Activated naive CD4-positive, alpha-beta T cell treated with anti-CD3 and anti-CD28 coated beads, Interleukin-2, amount 50 U/mL, for 72 hours (primary cell): Measurements from ENCODE around the gene CD160. TPM values are rescaled to one million over a fixed set of nuclear protein-coding genes. Genes with fewer than 3 reads are reported as not detected.
A peak's percentile ranks its signal among the peaks of the same experiment; 100 is the strongest.
"Not testable (repeated sequence)": the region's sequence is repeated elsewhere in the genome, so short reads cannot be mapped to it uniquely, and the experiment has no call there.

Source experiments
- ATAC-seq, 2 donors: fragments of 150-1000 bp; cut with Tn5 transposase; 2 replicates each; pipeline ENCODE4 v1.10.0; 2021; ENCODE audit warnings: mild to moderate bottlenecking in 2 of 2, moderate library complexity in 2 of 2
- DNase-seq, 2 donors: peaks; one replicate each; pipeline ENCODE4 v3.0.0; 2021 to 2022; ENCODE audit warnings: low spot score in 2 of 2
- H3K27ac Mint-ChIP-seq, 2 donors: one replicate each; pipeline ENCODE4 v1.8.0; 2022; ENCODE audit warnings: mild to moderate bottlenecking in 2 of 2, mixed read lengths in 2 of 2
- H3K36me3 Mint-ChIP-seq, 2 donors: one replicate each; pipeline ENCODE4 v1.8.0; 2022; ENCODE audit warnings: mixed read lengths in 2 of 2
- H3K9me3 Mint-ChIP-seq, 2 donors: one replicate each; pipeline ENCODE4 v1.8.0; 2022; ENCODE audit warnings: mixed read lengths in 2 of 2
- total RNA-seq, 2 donors: library from RNA; stranded (reverse); gene quantifications; one replicate each; pipeline ENCODE4 v1.2.3, GENCODE V29; 2022

Gene CD160
- total RNA-seq = under 1 TPM in 1 of 2 donors, not detected in 1; 0.64 TPM

- Mint-ChIP-seq H3K9me3 (no peaks in the 10 kb centered on the region), H3K36me3 (no peaks in the 10 kb centered on the region), H3K27ac (no peak within 1 kb of the TSS)
- peak; percentile 42 to 46 for ATAC-seq
- no peak for DNase-seq
Observed at GRCh38 chr1:145719230-145720079, at the start of gene CD160. TSS of gene CD160 (plus strand) at chr1:145719499. CDS start at chr1:145728328, 8,829 bp downstream.

GRCh38 chr1:145670995-145671745, 48.1 kb upstream of the CD160 start:
- not testable (repeated sequence) for DNase-seq, H3K36me3 Mint-ChIP-seq, H3K9me3 Mint-ChIP-seq, ATAC-seq
- peak overlapping the region in 1 of 2 donors; percentile 72 for H3K27ac Mint-ChIP-seq

GRCh38 chr1:145673217-145673616, 46.1 kb upstream of the CD160 start:
- H3K36me3 Mint-ChIP-seq, ATAC-seq, H3K9me3 Mint-ChIP-seq, H3K27ac Mint-ChIP-seq, DNase-seq: not testable (repeated sequence)

- H3K27ac Mint-ChIP-seq, ATAC-seq, DNase-seq, H3K9me3 Mint-ChIP-seq, H3K36me3 Mint-ChIP-seq: not testable (repeated sequence)
Observed at GRCh38 chr1:145684858-145685257, 34.4 kb upstream of the CD160 start.

- DNase-seq, H3K27ac Mint-ChIP-seq, H3K36me3 Mint-ChIP-seq, H3K9me3 Mint-ChIP-seq, ATAC-seq: not testable (repeated sequence)
Observed at GRCh38 chr1:145686078-145686477, 33.2 kb upstream of the CD160 start.

GRCh38 chr1:145688328-145688727, 31.0 kb upstream of the CD160 start:
- Mint-ChIP-seq H3K36me3 (no peaks in the 10 kb centered on the region), H3K9me3 (no peaks in the 10 kb centered on the region), H3K27ac (peak overlapping the region in 1 of 2 donors; percentile 27)
- DNase-seq (no peak), ATAC-seq (no peak)

GRCh38 chr1:145688924-145689323, 30.4 kb upstream of the CD160 start:
- DNase-seq (no peak), ATAC-seq (no peak)
- Mint-ChIP-seq H3K36me3 (no peaks in the 10 kb centered on the region), H3K9me3 (no peaks in the 10 kb centered on the region), H3K27ac (peak overlapping the region in 1 of 2 donors; percentile 44)

- ATAC-seq (no peak), DNase-seq (no peak)
- Mint-ChIP-seq H3K27ac (peak overlapping the region in 1 of 2 donors; percentile 44), H3K9me3 (no peaks in the 10 kb centered on the region), H3K36me3 (no peaks in the 10 kb centered on the region)
Observed at GRCh38 chr1:145689922-145690321, 29.4 kb upstream of the CD160 start.

- DNase-seq (peak in 1 of 2 donors; percentile 31), ATAC-seq (peak; percentile 94 to 98)
- no peaks in the 10 kb centered on the region for H3K9me3 Mint-ChIP-seq
- H3K27ac Mint-ChIP-seq = peak overlapping the region in 1 of 2 donors; percentile 44
- no peaks in the 10 kb centered on the region for H3K36me3 Mint-ChIP-seq
Observed at GRCh38 chr1:145690587-145691558, 28.4 kb upstream of the CD160 start.

GRCh38 chr1:145692785-145693443, 26.4 kb upstream of the CD160 start:
- H3K36me3 Mint-ChIP-seq = no peaks in the 10 kb centered on the region
- no peak overlapping the region for H3K27ac Mint-ChIP-seq
- H3K9me3 Mint-ChIP-seq = no peaks in the 10 kb centered on the region
- ATAC-seq = no peak
- DNase-seq = no peak

GRCh38 chr1:145695821-145696629, 23.3 kb upstream of the CD160 start:
- H3K36me3 Mint-ChIP-seq = no peaks in the 10 kb centered on the region
- ATAC-seq (no peak), DNase-seq (no peak)
- no peaks in the 10 kb centered on the region for H3K9me3 Mint-ChIP-seq
- no peak overlapping the region for H3K27ac Mint-ChIP-seq

- H3K27ac Mint-ChIP-seq = no peak overlapping the region
- no peaks in the 10 kb centered on the region for H3K36me3 Mint-ChIP-seq
- DNase-seq = no peak
- no peaks in the 10 kb centered on the region for H3K9me3 Mint-ChIP-seq
- no peak for ATAC-seq
Observed at GRCh38 chr1:145696630-145696960, 22.7 kb upstream of the CD160 start.

- H3K36me3 Mint-ChIP-seq = no peaks in the 10 kb centered on the region
Observed at GRCh38 chr1:145701306-145701862, 17.9 kb upstream of the CD160 start.

GRCh38 chr1:145702052-145702451, 17.2 kb upstream of the CD160 start:
- ATAC-seq (no peak), DNase-seq (no peak)
- no peaks in the 10 kb centered on the region for H3K9me3 Mint-ChIP-seq
- no peaks in the 10 kb centered on the region for H3K36me3 Mint-ChIP-seq
- H3K27ac Mint-ChIP-seq = no peak overlapping the region

More at GRCh38 chr1:145701306-145701862, 17.9 kb upstream of the CD160 start:
- no peaks in the 10 kb centered on the region for H3K9me3 Mint-ChIP-seq
- no peak for ATAC-seq
- DNase-seq = no peak
- no peak overlapping the region for H3K27ac Mint-ChIP-seq

GRCh38 chr1:145702826-145703225, 16.5 kb upstream of the CD160 start:
- no peak for DNase-seq
- H3K9me3 Mint-ChIP-seq = no peaks in the 10 kb centered on the region
- H3K36me3 Mint-ChIP-seq = no peaks in the 10 kb centered on the region
- H3K27ac Mint-ChIP-seq = no peak overlapping the region
- ATAC-seq = no peak
